Mononuclear cell (primary cell): Measurements from ENCODE around the gene CASQ2. TPM values are rescaled to one million over a fixed set of nuclear protein-coding genes. Genes with fewer than 3 reads are reported as not detected.

Experiments
- H3K27me3 ChIP-seq: 2 replicates; pipeline ENCODE4 v1.6.0; 2011; ENCODE audit warnings: low read length, control low read depth; ENCODE audit not compliant: insufficient read depth
- H3K4me1 ChIP-seq: 2 replicates; pipeline ENCODE4 v1.5.1; 2011; ENCODE audit warnings: mild to moderate bottlenecking, low read length, control low read depth; ENCODE audit not compliant: insufficient read depth
- H3K4me3 ChIP-seq: 2 replicates; pipeline ENCODE4 v1.5.1; 2011; ENCODE audit warnings: mild to moderate bottlenecking, low read length, moderate library complexity
- H3K9me3 ChIP-seq: 2 replicates; pipeline ENCODE4 v1.5.1; 2011; ENCODE audit warnings: low read depth, mild to moderate bottlenecking, control low read depth, low read length
- total RNA-seq: library from RNA; depleted of rRNA; stranded (reverse); fragments of >200 nt; gene quantifications from one replicate; pipeline ENCODE4 v1.2.3, GENCODE V29; 2012

CASQ2 gene
- total RNA-seq, 1 donor: not detected

DNA sequence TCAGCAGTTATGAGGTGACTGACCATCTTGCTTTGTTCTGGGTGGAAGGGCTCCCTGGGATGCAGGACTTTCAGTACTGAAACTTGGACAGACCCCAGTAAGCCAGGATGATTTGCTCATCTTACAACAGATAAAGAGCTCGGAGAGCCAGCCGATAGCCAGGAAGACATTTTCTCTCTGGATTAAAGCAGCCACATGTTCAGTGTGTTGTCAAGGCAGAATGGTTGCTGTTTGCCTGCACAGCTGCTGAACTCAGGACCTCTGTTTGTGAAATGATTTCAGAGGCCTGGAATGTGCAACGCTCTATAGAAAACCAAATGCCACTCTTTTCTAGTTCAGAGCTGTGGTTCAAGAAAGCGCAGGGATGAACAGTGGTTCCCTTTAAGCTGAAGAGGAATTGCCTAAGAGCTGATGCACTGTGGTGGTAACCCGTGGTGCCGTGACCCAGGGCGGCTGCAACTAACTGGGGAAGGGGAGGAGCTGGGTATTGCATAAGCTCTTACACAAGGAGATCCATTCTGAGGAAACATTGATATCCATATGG lies 40.7 kb downstream of the CASQ2 start:
- H3K27me3 ChIP-seq: no peaks in the 10 kb centered on the region
- no peaks in the 10 kb centered on the region for H3K9me3 ChIP-seq
- H3K4me1 ChIP-seq: peaks cover 52% of the 10 kb centered on the region
- no peak overlapping the region for H3K4me3 ChIP-seq

DNA sequence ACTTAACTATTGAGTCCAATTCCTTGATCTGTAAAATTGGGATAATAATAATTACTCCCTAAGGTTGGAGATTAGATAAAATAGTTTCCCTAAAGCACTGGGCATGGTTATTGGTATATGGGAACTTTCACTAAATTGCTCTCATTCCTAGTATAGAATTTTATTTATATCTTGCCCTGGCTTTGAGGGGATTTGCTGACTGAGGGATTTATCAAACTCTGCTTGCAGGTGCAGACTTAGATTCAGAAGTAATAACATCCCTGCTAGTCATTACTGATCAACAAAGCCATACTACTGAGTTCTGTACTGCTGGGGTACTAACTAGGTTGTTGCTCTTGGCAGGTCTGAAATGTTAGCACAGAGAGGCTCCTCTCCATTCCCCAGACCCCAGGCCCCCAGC lies 41.9 kb downstream of the CASQ2 start:
- Histone ChIP-seq H3K27me3 (no peaks in the 10 kb centered on the region), H3K4me3 (no peak overlapping the region), H3K4me1 (peaks cover 44% of the 10 kb centered on the region), H3K9me3 (no peaks in the 10 kb centered on the region)

DNA sequence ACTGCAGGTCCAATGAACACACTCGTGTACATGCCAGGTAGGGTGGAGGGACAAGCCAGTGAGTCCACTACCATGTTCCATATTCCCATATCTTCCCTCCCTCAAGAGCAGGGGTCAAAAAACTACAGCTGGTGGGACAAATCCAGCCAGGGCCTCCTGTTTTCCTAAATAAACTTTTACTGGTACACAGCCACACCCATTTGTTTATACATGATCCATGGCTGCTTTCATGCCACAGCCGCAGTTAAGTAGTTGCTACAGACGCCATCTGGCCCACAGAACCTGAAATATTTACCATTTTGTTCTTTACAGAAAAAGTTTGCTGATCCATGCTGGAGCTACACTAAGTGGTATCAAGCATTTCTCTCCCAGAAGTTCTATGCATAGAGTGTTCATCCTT lies 42.4 kb downstream of the CASQ2 start:
- Histone ChIP-seq H3K4me1 (peaks cover 40% of the 10 kb centered on the region), H3K4me3 (no peak overlapping the region), H3K27me3 (no peaks in the 10 kb centered on the region), H3K9me3 (no peaks in the 10 kb centered on the region)

DNA sequence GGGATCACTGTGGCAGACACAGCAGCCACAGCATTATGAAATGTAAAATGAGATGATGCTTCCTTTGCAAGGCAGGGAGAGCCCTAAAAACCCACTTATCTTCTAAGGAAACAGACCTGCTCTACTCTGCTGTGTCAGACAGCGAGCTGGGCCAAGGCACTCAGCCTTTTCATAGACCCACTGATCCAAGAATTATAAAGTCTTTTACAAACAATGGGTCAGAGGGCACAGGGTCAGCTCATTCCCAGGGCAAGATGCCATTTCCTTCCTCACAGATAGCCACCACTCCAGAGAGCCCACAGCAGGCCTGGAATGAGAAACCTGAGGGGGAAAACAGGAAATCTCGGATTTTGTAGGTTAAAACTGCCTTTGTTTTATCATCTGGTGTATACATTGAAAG lies 42.9 kb downstream of the CASQ2 start:
- H3K9me3 ChIP-seq: no peaks in the 10 kb centered on the region
- H3K4me3 ChIP-seq: no peak overlapping the region
- H3K27me3 ChIP-seq: no peaks in the 10 kb centered on the region
- peaks cover 35% of the 10 kb centered on the region for H3K4me1 ChIP-seq

DNA sequence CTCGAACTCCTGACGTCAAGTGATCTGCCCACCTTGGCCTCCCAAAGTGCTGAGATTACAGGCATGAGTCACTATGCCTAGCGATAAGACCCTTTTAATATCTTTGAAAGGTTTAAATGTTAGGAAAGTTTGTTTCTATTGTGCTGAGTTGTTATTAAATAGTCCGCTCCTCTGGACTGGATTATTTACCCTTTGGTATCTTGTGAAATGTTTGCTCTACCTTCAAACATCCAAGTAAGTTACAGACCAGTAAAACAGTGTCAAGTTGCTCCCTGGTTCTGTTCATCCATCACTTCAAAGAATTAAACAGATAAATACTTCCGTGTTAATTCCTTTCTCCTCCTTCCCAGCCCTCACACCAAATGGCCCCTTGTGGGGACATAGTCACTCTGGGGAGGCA lies 44.8 kb downstream of the CASQ2 start:
- H3K9me3 ChIP-seq: no peaks in the 10 kb centered on the region
- no peaks in the 10 kb centered on the region for H3K27me3 ChIP-seq
- no peak overlapping the region for H3K4me3 ChIP-seq
- H3K4me1 ChIP-seq: peaks cover 18% of the 10 kb centered on the region

DNA sequence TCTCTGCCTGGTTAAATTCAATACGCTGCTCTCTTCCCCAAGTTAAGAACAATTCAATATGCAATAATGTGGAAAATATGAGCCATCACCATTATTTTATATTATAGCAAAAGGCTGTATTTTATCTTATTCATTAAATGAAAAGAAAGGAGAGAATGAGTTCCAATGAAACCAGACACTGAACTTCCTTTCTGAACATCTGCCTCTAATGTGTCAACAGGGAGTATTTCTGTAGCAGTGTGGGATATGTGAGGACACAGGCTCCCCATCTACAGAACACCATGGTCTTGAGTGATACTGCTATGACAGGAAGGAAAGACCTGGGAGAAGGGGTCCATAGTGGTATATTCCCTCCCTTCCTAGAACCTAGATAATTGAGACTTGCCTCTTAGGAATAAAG lies 46.3 kb downstream of the CASQ2 start:
- H3K4me3 ChIP-seq: no peak overlapping the region
- no peaks in the 10 kb centered on the region for H3K27me3 ChIP-seq
- no peaks in the 10 kb centered on the region for H3K9me3 ChIP-seq
- peaks cover 3% of the 10 kb centered on the region for H3K4me1 ChIP-seq

DNA sequence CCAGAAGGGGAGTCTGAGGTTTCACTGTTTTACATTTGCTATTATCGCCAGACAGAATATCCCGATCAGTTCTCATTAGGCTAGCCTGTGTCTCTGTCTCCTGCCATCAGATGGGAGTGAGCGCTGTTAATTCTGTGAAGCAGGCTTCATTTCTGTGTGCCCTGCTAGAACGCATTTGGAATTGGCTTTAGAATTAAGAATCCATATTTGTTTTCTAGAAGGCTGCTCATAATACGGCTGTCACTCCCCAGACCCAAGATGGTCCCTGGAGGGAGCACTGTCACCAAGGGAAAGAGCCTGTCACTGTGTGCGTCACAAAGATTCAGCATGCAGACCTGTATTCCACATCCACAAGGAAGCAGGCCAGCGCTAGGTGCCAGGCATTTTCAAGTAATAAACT lies 49.2 kb downstream of the CASQ2 start:
- no peak overlapping the region for H3K4me3 ChIP-seq
- H3K27me3 ChIP-seq: no peaks in the 10 kb centered on the region
- no peaks in the 10 kb centered on the region for H3K9me3 ChIP-seq
- no peaks in the 10 kb centered on the region for H3K4me1 ChIP-seq

DNA sequence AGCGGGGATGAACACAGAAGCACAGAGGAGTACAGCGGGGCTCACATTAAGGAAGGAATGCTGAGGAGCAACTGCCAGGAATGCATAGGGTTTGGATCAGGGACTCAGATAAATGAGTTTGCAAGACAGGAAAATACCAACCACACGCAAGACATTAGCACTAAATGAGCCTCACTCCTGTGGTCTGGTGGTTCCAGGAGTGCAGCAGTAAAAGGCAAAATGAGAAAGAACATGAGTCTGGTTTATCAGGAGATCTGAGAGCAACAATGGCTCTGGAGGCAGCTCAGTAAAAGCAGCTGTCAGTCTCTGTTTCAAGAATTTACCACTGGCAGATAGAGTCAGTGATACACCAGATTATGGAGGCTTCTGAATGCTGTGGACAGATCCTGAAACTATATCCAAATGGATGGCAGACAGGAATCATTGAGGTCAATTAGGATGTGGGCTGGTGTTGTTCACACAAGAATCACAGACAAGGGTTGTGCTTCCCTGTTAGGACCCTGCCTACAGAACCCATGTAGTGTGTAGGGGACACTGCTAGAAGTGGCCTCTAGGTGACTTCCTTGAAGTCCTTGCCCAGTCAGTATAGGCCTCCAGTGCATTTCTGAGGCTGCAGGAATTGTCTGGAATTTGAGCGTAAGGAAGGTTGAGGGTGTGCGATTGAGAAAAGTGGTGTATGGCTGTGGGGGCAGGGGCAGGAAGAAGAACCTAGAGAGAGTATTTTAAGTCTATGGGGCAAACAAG lies 50.3 kb downstream of the CASQ2 start:
- Histone ChIP-seq H3K4me3 (no peak overlapping the region), H3K27me3 (no peaks in the 10 kb centered on the region), H3K9me3 (no peaks in the 10 kb centered on the region), H3K4me1 (no peaks in the 10 kb centered on the region)

DNA sequence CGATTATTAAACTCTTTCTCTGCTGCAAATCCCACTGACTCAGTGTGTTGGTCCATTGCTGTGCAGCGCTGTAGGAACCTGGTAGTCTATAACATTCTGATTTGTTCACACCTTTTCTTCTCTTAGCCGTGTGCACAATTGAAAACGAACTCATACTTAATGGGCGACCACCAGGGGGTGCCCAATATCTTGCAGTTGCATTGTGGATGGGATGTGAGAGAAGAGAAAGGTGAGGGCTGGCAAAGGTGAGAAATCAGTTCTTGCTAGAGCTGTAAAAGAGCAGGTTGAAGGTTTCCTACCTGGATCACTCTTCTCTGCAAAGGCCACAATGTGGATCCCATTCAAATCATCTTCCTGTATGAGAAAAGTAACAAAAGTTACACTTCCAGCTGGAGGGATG lies 51.0 kb downstream of the CASQ2 start:
- H3K27me3 ChIP-seq: no peaks in the 10 kb centered on the region
- no peaks in the 10 kb centered on the region for H3K4me1 ChIP-seq
- H3K4me3 ChIP-seq: no peak overlapping the region
- no peaks in the 10 kb centered on the region for H3K9me3 ChIP-seq

DNA sequence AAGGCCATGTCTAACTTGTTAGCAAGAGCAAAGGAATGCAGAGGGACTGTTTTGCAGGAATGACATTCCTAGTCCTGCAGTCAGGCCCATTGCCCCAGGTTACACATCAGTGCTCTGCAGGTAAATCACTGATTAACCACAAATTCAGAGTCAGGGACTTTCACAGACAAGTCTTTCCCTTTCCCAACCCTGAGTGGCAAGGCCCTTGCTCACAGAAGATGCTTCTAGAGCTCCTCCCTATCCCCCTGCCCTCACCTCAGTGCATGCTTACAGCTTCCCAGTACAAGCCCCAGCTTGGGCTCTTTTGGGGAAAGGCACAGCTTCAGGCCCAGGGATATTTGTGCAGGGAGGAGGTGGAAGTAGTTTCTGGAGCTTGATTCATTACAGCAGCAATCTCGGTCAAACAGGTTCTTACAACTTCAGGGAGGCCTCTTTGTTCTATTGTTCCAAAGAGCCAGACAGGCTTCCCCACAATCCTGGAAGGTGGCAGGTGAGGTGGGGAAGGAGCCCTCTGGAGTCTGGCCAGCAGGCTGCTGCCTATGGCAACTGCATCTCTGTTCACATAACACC lies 53.9 kb downstream of the CASQ2 start:
- Histone ChIP-seq H3K4me3 (no peak overlapping the region), H3K27me3 (no peaks in the 10 kb centered on the region), H3K4me1 (no peaks in the 10 kb centered on the region), H3K9me3 (no peaks in the 10 kb centered on the region)

DNA sequence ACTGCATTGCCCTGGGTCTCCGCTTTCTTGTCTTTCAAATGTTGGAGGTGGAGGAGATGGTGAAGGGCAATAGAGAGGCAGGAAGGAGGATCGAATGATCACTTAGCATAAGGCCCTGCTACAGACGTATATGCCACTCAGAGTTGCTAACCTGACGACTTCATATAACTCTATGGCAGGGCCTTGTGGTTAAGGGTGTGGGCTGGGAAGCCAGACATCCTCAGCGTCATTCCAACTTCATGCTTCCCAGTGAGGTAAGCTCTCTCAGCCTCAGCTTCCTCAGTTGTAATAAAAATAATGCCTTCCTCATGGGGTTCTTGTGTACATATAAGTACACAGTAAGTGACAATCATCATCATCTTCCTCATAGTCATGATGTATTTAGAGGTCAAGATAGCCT lies 54.6 kb downstream of the CASQ2 start:
- Histone ChIP-seq H3K4me3 (no peak overlapping the region), H3K27me3 (no peaks in the 10 kb centered on the region), H3K9me3 (no peaks in the 10 kb centered on the region), H3K4me1 (no peaks in the 10 kb centered on the region)

DNA sequence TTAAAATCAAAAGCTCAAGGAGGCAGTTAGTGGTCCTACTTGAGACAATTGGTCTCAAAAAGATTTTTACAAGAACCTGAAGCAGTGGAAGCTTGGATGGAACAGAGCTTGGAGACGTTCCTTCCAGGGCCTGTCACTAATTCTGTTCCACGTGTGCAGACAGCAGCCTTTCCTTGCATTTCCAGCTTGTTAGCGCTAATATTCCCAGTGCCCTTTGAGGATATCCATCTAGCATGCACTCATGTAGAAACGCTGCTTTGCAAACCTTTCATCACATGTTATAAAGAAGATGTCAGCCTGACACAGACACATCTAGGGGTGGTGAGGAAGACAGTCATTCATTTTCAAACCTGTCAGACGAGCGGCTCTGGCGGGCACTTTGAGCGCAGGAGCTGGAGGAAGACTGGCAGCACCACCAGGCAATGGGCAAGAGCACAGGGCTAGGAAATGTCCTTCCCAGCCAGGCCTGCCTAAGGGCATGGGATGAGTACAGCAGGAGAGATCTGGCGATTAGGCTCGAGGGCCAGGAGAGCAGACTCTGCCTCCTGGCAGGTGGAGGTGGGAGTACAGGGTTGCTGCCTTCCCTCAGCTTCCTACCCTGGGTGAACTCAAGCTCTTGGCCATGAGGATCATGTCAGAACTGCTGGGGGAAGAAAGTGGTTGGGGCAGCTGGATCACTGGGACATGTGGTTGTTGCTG lies 55.5 kb downstream of the CASQ2 start:
- H3K4me3 ChIP-seq: no peak overlapping the region
- H3K4me1 ChIP-seq: no peaks in the 10 kb centered on the region

DNA sequence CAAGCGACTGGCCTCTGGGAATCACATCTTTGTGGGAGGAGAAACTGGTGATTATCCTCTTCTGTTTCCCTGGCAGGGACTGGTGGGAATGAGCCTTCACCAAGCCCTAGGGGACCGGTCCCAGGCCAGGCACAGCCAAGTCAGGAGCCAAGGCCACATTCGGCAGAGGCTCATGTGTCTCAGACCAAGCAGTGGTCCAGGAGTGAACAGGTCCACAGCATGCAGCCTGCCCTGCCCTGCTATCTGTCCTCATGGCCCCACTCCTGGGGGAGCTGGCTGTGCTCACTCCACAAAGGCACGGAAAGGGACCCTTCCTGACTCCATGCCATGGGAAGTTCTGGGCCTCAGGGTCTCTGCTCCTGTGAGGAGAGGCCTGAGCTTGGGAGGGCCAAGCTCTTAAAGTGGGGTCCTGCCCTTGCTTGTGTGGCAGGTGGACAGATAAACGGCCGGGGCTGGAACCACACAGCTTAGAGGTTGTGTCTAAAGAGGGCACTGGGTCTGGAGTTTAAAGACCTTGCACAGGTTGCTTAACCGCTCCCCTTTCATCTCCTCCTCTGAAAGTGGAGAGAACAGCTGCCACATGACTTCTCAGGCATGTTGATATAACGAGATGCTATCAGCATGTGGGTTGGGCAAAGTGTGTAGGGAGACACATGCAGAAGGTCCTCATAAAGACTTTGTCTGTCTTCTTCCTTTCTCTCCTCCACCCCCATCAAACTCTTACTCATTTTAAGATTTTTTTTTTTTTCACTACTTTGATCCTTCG lies 57.5 kb downstream of the CASQ2 start:
- H3K27me3 ChIP-seq: no peaks in the 10 kb centered on the region
- H3K4me1 ChIP-seq: no peaks in the 10 kb centered on the region
- no peaks in the 10 kb centered on the region for H3K9me3 ChIP-seq
- H3K4me3 ChIP-seq: no peak overlapping the region

More for the DNA sequence above, 55.5 kb downstream of the CASQ2 start:
- no peaks in the 10 kb centered on the region for H3K27me3 ChIP-seq
- no peaks in the 10 kb centered on the region for H3K9me3 ChIP-seq

DNA sequence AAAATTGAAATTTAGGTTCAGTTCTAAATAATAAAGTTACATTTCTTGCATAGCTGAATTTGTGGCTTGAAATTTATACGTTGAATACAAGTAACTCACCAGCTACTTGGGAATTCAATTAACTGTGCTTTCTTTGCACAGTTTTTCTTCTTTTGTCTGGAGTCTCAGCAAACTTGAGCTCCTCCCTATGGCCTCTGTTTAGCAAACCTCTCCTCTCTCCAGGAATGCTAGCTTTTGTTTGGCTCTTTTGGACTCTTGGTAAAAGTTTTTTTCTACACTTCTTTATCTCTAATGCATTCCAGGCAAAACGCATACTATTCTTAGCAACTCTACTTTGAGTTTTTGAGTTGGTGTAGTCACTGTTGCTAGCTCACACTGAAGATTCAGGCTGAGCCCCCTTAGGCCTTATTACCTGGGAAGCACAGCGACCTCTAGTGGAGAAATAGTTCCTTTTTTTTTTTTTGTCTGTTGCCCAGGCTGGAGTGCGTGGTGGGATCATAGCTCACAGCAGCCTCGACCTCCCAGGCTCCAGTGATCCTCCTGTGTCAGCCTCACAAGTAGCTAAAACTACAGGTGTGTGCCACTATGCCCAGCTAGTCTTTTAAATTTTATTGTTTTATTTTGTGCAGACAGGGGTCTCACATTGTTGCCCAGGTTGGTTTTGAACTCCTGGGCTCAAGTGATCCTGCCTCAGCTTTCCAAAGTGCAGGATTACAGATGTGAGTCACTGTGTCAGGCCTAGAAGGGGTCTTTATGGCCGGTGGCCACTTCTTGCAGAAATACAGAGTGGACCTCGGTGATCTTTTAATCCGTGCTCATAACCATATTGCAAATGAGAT lies 61.7 kb downstream of the CASQ2 start:
- Histone ChIP-seq H3K27me3 (no peaks in the 10 kb centered on the region), H3K9me3 (no peaks in the 10 kb centered on the region), H3K4me3 (no peak overlapping the region), H3K4me1 (no peaks in the 10 kb centered on the region)
